Measurements from ENCODE around the gene OPCML.

OPCML gene

DNA sequence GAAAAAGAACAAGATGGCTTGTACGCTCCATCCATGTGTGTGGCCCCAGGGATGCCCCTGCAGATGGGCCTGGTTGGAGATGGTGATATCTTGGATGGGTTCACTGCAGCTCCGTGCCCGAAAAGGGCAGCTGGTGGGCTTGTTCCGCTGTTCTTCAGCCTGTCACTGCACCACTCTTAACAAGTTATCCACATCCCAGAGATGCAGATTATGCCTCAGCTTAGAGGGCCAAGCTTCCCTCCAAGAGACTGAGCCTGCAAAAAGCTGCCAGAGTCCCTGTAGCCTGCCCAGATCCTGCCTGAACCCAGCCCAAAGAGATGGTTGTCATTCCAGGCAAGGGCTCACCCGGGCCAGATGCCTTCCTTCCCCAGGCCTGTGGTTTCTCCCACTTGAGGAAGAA is 308.0 kb downstream of the OPCML start:
- FAIRE-seq: no peak

DNA sequence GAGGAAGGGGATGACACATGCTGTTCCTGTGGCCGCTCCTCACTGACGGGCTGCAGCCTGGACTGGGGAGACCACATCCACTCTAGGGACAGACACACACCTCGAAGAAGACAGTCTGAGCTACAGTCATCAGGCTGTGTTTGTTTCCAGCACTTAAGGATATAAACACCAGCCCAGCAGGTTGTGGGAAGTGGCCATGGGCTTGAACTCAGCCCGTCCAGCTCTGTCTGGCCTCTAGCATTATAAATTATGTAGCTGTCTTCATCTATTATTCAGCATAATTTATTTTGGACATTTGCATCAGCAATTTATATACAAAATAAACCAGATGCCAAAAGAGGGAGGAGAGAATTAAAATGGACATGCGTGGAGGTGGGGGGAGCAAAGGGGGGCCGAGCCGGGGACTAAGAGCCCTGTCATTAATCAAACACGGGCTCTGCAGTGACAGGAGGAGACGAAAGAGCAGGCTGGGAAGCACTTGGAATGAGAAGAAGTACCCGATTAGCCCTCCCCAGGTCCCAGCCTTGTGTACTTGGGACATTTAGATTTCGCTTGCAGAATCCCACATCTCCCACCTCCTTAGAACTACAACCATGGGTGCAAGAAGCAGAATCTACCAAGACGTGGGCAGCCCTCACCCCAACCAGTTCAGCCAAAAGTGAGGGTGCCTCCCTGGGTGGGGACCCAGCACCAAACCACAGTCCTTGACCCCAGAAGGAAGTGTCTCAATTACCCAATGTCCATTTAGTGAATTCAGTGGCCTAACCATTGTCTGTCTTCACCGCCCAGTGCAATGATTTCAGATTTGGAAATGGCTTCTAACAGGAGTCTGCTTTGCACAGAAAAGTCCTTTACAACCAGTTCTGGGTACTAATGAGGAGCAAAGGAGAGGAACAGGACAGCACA is 309.6 kb downstream of the OPCML start:
- FAIRE-seq: no peak

DNA sequence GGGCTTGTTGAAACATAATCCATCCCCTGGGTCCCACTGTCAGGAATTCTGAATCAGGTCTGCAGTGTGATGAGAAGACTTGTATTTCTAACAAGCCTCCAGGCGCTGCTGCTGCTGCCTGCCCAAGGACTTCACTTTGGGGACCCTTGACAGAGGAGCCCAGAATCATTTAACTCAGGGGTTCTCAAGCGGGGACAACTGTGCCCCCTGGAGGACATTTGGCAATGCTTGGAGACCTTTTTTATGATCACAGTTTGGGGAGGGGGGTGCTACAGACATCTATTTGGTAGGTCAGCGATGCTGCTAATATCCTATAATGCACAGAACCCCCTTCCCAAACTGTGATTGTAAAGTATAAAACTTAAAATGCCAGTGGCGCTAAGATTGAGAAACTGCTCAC is 312.8 kb downstream of the OPCML start:
- FAIRE-seq: no peak

DNA sequence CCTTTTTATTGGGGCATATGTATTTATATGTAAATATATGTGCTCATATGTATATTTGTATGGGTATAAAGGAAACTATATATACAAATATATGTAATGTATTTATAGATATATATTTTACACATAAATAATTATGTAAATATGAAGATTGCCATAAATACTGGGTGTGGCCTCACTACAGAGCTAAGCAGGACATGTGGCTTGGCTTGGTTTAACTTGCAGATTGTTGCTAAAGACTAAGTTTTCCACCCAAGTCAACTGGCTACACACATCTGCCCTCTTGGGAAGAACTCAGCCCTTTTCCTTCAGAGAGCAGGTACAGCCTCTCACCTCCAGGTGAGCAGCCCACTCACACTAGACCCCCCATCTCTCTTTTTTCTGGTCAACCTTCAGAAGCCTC is 315.5 kb downstream of the OPCML start:
- no peak for FAIRE-seq

DNA sequence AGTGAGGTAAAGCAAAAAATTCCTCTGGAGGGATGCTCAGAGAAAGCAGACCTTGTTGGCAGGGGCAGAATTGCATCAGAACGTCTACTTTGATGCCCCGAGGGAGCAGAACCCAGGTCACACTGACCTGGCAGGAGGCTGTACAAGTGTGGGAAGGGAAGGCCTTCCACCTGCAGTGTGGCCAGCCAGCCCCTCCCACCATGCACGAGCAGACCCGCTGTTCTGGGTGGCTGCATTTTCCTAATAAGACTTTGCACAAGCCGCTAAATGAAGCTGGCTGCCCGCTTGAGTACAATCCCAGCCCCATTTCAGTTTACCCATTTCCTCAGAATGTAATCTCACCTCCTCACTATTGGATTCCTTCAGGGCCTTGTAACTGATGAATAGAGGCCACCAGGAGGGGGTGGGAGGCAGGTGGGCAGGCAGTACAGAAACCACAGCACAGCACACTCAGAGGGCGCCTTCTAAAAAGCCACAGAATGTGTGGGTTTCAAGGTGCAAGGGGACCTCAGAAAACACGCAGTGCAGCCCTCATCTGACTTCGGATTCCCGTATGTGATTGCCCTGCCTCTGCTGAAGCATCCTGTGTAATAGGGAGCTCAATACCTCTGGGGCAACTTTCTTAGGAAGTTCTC is 316.6 kb downstream of the OPCML start:
- FAIRE-seq: no peak

DNA sequence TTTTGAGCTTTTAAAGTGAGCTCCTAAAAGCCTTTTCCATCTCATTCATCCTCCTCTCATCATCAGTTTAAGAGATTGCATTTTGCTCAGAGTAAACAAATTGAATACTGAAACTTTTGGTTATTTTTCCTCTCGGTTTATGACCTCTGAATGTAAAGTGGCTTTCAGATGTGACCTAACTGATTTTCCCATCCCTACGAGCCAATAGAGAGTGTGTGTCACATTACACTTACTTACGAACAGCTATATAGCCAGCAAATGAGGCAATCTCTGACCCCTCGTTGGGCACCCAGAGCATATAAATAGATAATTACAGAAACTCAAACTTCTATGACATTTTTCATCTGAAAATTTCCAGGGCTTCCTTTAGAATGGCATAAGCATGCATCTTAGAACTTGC is 317.7 kb downstream of the OPCML start:
- FAIRE-seq: no peak

DNA sequence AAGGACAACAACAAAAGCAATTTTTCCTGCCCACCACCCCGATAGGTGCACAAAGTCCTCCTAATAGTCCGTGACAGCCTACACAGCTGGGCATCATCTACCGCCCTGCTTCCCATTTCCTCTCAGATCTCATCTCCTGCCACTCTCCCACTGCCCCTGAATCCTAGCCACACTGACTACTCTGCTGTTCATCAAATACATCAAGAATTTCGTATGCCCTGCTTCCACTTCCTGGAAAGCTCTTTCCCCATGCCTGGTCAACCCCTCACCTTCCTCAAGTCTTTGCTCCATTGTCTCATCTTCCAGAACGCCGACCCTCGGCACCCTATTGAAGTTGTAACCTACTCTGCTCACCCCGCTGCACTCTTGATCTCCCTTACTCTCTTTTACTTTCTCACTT is 320.1 kb downstream of the OPCML start:
- FAIRE-seq: no peak

DNA sequence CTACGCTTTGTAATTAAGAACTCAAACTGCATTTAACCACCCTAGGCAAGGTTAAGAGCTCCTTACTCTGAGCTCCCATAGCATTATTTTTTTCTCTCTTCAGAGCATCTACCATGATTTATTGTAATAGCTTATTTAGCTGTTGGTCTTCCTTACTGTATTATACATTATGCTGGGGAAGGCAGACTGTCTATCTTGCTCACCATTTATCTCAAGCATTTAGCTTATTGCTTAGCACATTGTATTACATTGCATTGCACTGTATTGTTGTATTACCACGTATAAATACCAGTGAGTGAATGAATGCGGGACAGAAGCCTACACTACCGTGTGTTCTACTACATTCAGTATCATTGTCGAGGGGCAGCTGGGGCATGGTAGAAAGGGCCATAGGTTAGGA is 324.3 kb downstream of the OPCML start:
- no peak for FAIRE-seq

DNA sequence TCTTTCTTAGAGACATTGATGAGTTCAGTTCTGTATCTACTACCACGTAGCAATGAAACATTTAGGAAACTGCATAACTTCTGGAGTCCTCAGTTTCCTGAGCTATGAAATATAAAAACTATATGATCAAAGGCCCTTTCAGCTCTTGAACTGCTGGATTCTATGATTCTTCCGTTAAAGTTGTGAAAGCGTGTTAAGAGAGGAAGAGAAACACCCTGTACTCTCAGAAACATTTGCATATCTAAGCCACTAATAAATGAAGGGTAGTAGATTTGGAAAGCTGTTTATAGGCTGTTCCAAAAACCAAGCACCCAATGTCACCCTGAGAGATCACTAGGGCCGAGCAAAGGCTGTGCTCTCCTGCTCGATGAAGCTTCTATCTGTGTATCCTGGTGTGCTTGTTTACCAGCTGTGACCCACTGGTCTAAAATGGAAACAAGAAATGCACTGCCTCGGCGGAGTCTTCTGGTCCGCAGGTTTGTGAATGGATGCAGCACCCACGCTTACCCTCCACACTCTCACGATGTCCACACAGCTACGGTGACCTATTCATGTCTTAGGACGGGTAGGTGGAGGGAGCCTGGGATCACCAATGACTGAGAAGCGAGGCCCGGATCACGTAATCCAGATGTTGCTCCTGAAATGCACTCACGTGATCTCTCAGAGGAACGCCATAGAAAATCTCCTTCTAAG is 325.8 kb downstream of the OPCML start:
- no peak for FAIRE-seq

DNA sequence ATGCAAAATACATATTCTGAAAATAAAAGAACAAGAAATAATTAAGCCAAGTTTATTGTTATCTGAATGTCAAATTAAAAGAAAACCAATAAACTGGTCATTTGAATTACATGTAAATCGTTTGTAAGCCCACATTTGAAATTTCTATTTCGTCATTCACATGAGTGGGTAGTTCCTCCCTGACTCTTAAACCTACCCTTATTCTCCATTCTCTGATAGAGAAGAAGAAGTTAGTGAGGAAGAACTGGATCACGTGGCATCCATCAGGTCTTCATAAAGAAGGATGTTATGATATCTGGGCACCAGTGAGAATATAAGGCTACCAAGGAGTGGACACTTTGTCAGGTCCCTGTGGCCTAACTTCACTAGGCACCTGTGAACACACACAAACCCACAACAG is 328.1 kb downstream of the OPCML start:
- no peak for FAIRE-seq

DNA sequence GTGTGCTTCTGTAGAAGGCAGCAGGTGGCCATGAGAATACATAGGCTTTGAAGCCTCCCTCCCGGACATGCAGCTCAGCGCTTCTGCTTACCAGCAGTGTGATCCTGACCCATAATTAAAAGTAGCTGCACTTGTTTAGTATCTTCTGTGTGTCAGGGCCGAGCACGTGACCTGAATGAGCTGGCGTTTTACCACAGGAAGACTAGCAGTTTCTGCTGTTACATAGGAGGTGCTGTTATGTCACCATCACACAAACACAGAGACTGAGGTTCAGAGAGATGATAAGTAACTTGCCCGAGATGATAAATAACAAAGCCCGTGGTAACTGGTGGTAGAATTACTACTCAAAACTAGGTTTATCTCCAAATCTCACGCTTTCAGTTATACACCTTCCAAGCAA is 329.5 kb downstream of the OPCML start:
- no peak for FAIRE-seq

DNA sequence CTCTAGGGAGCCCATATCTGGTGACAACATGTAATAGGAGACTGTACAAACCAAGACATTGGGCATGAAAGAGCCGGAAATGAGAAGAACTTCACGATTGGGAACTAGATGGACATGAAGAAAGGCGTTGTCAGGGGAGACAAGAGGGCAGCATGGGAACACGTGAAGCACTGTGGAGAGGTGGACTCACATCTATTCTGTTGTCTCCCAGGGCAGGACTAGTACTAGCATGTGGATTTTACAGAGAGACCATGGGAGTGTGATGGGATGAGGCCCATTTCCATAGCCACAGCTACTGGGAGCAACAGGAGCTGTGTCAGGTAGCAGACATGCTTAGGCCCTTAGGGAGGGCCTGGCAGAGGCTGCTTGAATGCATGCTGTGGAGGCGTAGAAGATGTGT is 333.9 kb downstream of the OPCML start:
- no peak for FAIRE-seq

DNA sequence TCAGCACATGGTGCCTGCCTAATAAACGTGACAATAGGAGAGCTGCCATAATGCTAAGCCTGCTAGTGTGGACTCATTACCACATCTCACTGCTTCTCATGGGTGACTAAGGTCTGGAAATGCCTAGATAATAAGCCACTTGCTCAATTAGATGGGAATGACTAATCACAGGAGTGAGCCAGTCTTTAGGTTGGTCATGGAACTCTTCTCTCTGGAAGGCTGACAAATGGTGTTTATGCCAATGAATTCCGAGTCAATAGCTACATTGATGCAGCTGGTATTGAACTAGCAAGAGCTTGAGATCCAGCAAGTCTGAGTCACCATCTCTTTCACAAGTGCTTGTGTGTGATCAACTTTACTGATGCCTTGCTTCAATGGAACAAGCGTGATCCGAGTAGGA is 334.9 kb downstream of the OPCML start:
- no peak for FAIRE-seq

DNA sequence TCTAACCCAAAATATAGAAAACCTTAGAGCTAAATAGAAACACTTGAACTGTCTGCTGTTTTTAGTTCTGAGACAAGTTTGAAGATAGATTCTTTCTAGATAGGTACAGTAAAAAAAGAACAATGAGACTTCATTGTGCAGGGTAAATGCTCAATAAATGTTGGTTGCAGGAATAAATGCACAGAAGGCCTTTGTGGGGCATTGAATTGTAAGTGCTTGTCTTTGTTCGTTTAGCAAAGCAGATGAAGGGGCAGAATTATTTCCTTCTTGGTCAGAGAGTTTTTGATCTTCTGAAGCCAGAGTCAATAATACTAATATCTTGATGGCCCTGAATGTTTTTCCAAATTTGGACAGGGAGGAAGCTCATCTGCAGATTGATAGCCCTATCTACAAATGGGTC is 340.4 kb downstream of the OPCML start:
- no peak for FAIRE-seq

DNA sequence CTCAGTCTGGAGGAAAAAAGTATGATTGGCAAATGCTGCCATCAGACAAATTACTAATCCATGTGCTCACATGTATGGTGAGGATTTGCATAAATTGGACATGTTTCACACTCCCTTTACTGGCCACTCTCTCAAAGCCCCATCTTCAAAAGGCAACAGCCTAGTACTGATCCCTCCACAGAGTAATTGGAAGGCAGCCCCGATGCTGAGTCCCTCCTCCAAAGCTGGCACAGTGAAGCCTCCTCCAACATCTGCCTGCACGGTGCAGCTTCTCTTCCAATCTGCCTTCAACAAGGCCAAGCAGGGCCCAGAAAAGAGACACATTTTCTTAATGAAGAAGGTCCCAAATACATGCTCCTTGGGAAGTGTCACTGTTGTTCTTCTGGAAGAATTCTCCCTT is 350.6 kb downstream of the OPCML start:
- FAIRE-seq: no peak

DNA sequence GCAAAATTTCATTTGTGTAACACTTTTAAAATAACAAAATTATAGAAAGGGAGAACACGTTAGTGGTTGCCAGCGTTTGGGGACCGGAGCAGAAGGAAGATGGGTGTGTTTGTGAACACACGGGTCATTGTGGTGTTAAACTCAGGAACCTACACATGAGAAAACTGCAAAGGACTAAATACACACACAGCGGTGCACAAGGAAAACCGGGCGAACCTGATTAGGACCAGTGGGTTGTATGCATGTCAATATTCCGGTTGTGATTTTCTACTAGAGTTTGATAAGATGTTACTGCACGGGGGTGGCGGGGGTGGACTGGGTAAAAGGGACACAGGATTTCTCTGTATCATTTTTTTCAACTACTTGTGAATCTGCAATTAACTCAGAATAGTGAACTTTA is 351.2 kb downstream of the OPCML start:
- no peak for FAIRE-seq

DNA sequence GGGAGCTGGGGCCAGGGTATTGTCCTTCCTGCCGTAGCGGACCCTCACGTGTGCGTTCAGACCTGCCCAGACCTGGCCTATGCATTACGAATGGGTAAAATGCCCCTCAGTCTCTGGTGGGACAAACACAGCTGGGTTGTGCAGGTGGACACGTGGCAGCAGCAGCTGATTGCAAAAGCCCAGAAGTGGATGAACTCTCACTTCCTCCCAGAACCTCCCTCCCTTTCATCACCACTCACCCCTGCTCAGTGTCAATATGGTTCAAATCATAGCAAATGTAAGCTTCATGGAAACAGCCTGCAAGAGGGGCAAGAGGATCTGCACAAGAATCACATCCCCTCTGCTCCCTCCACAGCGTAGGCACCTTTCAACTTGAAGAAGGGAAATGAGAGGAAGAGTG is 352.1 kb downstream of the OPCML start:
- FAIRE-seq: no peak

DNA sequence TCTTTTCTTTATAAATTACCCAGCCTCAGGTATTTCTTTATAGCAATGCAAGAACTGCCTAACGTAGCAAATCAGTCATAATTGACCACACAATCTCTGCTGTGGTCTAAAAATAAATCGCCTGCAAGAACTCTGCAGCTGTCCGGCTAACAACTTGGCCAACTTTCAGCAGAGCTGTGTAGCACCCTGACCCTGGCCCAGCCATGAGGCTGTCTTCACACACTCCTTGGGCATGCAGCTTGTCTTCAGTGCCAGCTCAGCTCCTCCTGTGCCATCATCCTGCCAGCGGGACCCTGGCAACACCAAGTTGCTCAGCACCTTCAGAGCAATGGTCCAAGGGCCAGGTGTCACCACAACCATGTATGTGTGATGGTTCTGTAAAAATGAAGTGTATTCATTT is 355.6 kb downstream of the OPCML start:
- FAIRE-seq: no peak

DNA sequence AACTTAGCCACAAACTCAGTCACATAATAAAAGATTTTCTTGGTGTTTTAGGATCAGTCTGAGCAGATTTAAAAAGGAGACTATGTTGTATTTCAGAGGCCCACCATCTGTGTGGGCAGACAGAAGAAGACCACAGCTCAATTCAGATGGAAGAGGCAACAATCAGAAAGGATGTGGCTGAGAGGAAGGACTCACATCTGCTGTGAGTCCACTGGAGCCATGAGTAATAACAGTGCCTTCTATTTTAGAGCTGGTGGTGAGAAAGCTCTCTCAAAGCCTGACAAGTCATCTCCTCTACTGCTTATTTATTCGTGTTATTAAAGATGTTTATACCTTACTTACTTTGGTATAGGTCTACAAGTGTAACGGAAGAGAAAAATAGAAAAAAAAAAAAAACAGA is 357.2 kb downstream of the OPCML start:
- FAIRE-seq: no peak

DNA sequence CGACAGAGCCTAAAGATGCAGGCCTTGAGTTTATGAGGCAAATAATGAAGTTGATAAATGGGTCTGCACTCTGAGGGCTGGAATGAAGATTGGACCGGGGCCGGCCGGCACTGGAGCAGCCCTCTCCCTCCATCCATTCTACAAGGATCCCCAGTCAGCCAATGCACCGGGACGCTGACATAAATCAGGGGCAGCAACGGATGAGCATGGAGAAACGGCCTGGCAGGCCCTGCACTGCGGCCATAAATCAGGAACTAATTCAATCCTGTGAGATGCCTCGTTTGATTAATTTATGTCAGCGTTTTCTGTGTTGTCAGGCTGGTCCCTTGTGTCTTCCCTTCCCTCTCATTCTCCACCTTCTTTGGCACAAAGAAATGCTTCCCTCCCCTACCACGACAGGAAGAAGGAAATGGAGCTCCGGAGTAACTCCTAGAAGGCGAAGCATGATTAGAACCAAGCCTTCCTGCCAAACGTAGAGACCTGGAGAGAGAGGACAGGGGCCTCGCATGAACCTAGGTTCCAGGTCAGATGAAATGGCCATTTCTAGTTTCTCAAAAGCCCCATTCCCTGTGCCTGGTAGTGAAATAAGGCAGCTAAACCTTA is 358.4 kb downstream of the OPCML start:
- FAIRE-seq: no peak

DNA sequence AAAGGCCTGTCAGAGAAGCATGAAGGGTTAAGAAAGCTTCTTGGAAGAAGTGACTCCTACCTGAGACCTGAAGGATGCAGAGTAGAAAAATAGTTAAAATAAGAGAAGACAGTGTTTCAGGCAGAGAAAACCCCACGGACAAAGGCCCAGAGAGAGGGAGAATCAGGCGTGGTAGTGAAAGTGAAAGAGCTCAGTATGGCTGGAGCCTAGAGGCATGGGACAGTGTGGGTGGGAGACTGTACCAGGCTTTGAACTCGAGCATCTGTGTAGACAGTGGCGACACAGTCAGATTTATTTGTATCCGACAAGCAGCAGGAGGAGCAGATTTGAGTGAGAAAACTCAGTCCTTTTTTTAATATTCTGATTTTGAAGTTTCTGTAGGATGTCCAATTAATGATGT is 360.0 kb downstream of the OPCML start:
- FAIRE-seq: no peak

DNA sequence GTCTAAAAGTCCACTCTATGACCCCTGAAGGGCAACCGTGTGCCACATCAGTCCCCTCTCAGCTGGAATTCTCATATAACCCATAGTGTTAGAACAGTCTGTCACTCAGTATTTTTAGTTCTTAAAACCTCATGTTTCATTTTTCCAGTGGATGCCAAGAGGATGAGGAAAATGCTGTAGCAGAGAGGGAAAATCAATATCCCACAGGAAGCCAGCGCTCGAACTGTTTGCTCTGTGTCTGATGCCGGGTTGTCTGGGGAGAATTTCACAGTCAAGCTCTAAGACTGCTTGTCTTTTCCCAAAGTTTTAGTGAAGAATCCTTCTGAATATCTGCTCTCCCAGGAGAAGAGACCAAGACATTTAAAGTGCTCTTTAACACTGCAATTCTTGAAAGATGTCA is 360.9 kb downstream of the OPCML start:
- no peak for FAIRE-seq

DNA sequence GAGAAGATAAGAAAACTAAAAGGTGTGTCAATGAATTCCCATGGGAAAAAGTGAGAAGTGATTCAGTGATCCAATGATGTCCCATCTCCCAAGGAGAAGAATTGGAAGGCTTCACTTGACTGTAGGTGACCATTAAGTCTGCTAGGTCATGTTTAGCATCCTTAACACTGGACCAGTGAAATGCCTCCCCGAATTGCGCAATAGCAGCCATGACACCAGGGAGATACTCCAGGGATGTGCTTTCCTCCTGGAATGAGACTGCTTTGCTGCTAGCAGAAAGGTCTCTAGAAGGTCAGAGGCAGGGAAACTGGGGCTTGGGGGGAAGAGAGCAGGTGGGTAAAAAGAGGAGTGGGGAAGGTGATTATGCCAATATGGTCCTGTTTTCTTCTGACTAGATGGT is 364.3 kb downstream of the OPCML start:
- FAIRE-seq: no peak

DNA sequence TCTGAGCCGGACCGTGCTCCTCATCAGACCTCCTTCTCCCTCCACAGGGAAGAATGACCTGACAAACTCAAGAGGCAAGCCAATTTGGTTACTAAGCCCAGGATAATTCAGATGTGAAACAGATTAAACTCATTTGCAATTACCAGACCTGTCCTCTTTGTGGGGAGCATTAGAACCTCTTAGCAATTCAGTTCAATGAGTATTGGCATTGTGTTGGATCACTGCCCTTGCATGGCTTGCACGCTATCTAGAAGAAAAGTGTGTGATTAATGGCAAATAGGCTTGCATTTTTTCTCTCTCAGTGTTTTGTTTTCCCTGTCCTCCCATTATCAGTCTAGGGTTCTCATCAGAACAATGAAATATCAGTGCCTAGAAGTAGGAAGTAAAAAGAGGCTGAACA is 365.6 kb downstream of the OPCML start:
- no peak for FAIRE-seq

All from endometrium (tissue), 2 donors.